Measurements from ENCODE around the gene HSPBAP1.

The HSPBAP1 gene

GRCh38 chr3:122793568-122794416 lies at the start of gene HSPBAP1:
Gene HSPBAP1, minus strand, starts transcription at chr3:122793831. Its CDS starts 151 bp downstream, at chr3:122793680.
- DNase-seq: peak; percentile 83 to 89

GRCh38 chr3:122835590-122835989 lies 42.0 kb upstream of the HSPBAP1 start:
- no peak for DNase-seq

GRCh38 chr3:122828281-122828680 lies 34.6 kb upstream of the HSPBAP1 start:
- no peak for DNase-seq

- DNase-seq: no peak
Observed at GRCh38 chr3:122826278-122826677, 32.6 kb upstream of the HSPBAP1 start.

- DNase-seq: no peak
Observed at GRCh38 chr3:122825460-122825859, 31.8 kb upstream of the HSPBAP1 start.

- no peak for DNase-seq
Observed at GRCh38 chr3:122824465-122825381, 31.1 kb upstream of the HSPBAP1 start.

GRCh38 chr3:122816587-122816986 lies 23.0 kb upstream of the HSPBAP1 start:
- DNase-seq: no peak

GRCh38 chr3:122810734-122811133 lies 17.1 kb upstream of the HSPBAP1 start:
- DNase-seq: no peak

- no peak for DNase-seq
Observed at GRCh38 chr3:122803977-122804376, 10.3 kb upstream of the HSPBAP1 start.

GRCh38 chr3:122802323-122802722 lies 8.7 kb upstream of the HSPBAP1 start:
- no peak for DNase-seq

- DNase-seq: no peak
Observed at GRCh38 chr3:122800706-122801237, 7.1 kb upstream of the HSPBAP1 start.

- DNase-seq: no peak
Observed at GRCh38 chr3:122800031-122800430, 6.4 kb upstream of the HSPBAP1 start.

- DNase-seq: no peak
Observed at GRCh38 chr3:122799322-122799721, 5.7 kb upstream of the HSPBAP1 start.

GRCh38 chr3:122797291-122797690 lies 3.7 kb upstream of the HSPBAP1 start:
- no peak for DNase-seq

GRCh38 chr3:122795674-122796195 lies 2.1 kb upstream of the HSPBAP1 start:
- DNase-seq: no peak

GRCh38 chr3:122794779-122795673 lies 1.4 kb upstream of the HSPBAP1 start, which contains the start of gene SLC49A4:
Gene SLC49A4, plus strand, starts transcription at chr3:122795069. Its CDS starts 124 bp downstream, at chr3:122795193.
- DNase-seq: peak; percentile 48 to 58

- no peak for DNase-seq
Observed at GRCh38 chr3:122794483-122794778, 800 bp upstream of the HSPBAP1 start.

GRCh38 chr3:122789585-122790273 lies 3.9 kb downstream of the HSPBAP1 start:
- no peak for DNase-seq

GRCh38 chr3:122787872-122788271 lies 5.8 kb downstream of the HSPBAP1 start:
- no peak for DNase-seq

GRCh38 chr3:122786066-122786465 lies 7.6 kb downstream of the HSPBAP1 start:
- no peak for DNase-seq

GRCh38 chr3:122785231-122785630 lies 8.4 kb downstream of the HSPBAP1 start:
- no peak for DNase-seq

GRCh38 chr3:122784436-122784835 lies 9.2 kb downstream of the HSPBAP1 start:
- no peak for DNase-seq

All from stimulated activated CD4-positive, alpha-beta T cell treated with anti-CD3 and anti-CD28 coated beads, Interleukin-2, amount 100 ng/mL, for 48 hours (primary cell).